Endodermal cell (in vitro differentiated cells): Measurements from ENCODE around the gene TOM1L2. TPM values are rescaled to one million over a fixed set of nuclear protein-coding genes. Genes with fewer than 3 reads are reported as not detected.

Experiments used
- DNase-seq: peaks from one replicate; pipeline ENCODE4 v3.0.0-alpha.2; 2017
- H3K27ac ChIP-seq: 2 replicates; pipeline ENCODE4 v1.5.1; 2013; ENCODE audit warnings: mild to moderate bottlenecking, low read depth, low read length, moderate library complexity
- H3K27me3 ChIP-seq: 2 replicates; pipeline ENCODE4 v1.6.1; 2013; ENCODE audit warnings: mild to moderate bottlenecking, low read length, moderate library complexity; ENCODE audit not compliant: insufficient read depth, control insufficient read depth, poor library complexity, severe bottlenecking
- H3K36me3 ChIP-seq: 2 replicates; pipeline ENCODE4 v1.7.0; 2013; ENCODE audit warnings: mild to moderate bottlenecking, low read length, moderate library complexity; ENCODE audit not compliant: control insufficient read depth, insufficient read depth
- H3K4me1 ChIP-seq: one replicate; pipeline ENCODE4 v1.7.0; 2013; ENCODE audit warnings: low read length; ENCODE audit not compliant: control insufficient read depth, insufficient read depth
- H3K4me3 ChIP-seq: 2 replicates; pipeline ENCODE4 v1.5.1; 2013; ENCODE audit warnings: mild to moderate bottlenecking, low read length, moderate library complexity
- H3K9ac ChIP-seq: 2 replicates; pipeline ENCODE4 v1.6.1; 2013; ENCODE audit warnings: mild to moderate bottlenecking, low read length, moderate library complexity; ENCODE audit not compliant: poor library complexity, severe bottlenecking; ENCODE audit errors: extremely low read depth
- H3K9me3 ChIP-seq: 2 replicates; pipeline ENCODE4 v1.6.1; 2013; ENCODE audit warnings: mild to moderate bottlenecking, low read length, moderate library complexity; ENCODE audit not compliant: control insufficient read depth
- H3K27ac Mint-ChIP-seq: 2 replicates; pipeline ENCODE4 v1.8.0; 2020; ENCODE audit warnings: mixed read lengths
- H3K27me3 Mint-ChIP-seq: 2 replicates; pipeline ENCODE4 v1.8.0; 2021; ENCODE audit warnings: mild to moderate bottlenecking, mixed read lengths; ENCODE audit not compliant: insufficient read depth
- H3K36me3 Mint-ChIP-seq: 2 replicates; pipeline ENCODE4 v1.8.0; 2020; ENCODE audit warnings: low read depth, mixed read lengths
- H3K4me1 Mint-ChIP-seq: 2 replicates; pipeline ENCODE4 v1.8.0; 2020; ENCODE audit warnings: mixed read lengths
- H3K4me3 Mint-ChIP-seq: 2 replicates; pipeline ENCODE4 v1.8.0; 2020; ENCODE audit warnings: mild to moderate bottlenecking, moderate library complexity, mixed read lengths
- H3K9me3 Mint-ChIP-seq: 2 replicates; pipeline ENCODE4 v1.8.0; 2020; ENCODE audit warnings: mild to moderate bottlenecking, mixed read lengths
- CTCF ChIP-seq: fragments of 200-600 bp; sonication (generic); conservative IDR thresholded peaks from 2 replicates; pipeline ENCODE4 v1.5.0; 2021; ENCODE audit warnings: antibody characterized with exemption, mild to moderate bottlenecking
- WGBS, 2 experiments: methylation state at CpG; one replicate each; pipeline versions ENCODE4 v1.1.5 to v1.1.7; 2013; ENCODE audit warnings: missing lambda C conversion rate in 2 of 2, mixed read lengths in 1 of 2; ENCODE audit not compliant: insufficient coverage in 1 of 2, insufficient read length in 1 of 2; 5-methylcytosine and 5-hydroxymethylcytosine counted together
- total RNA-seq, 2 donors: library from RNA; stranded (reverse); fragmentation: NEBNext Ultra II Directional in 1 of 2; extraction: Animal tissue kit (Norgen Biotek cat#: 25700) in 1 of 2; gene quantifications; 2 replicates in 1 of 2; 3 replicates in 1 of 2; pipeline ENCODE4 v1.2.1, GENCODE V29; 2021

Gene TOM1L2
- total RNA-seq, 2 donors from 2014 or later: 10.2 to 11.5 TPM

- H3K4me1 ChIP-seq: no peaks in the 10 kb centered on the region
- no peak overlapping the region for H3K4me3 ChIP-seq
- WGBS, 2 experiments: 88 to 91% methylated on average over 7 to 9 of the region's 9 CpGs
- no peak overlapping the region for H3K27ac ChIP-seq
- H3K36me3 Mint-ChIP-seq: peaks cover 5% of the 10 kb centered on the region
- no peak overlapping the region for H3K27ac Mint-ChIP-seq
- H3K4me3 Mint-ChIP-seq: no peak overlapping the region
- no peak for TF ChIP-seq CTCF
- no peaks in the 10 kb centered on the region for H3K27me3 ChIP-seq
- H3K9me3 ChIP-seq: no peaks in the 10 kb centered on the region
- no peaks in the 10 kb centered on the region for H3K36me3 ChIP-seq
- H3K4me1 Mint-ChIP-seq: peaks cover 16% of the 10 kb centered on the region
- H3K9ac ChIP-seq: no peak overlapping the region
- no peaks in the 10 kb centered on the region for H3K27me3 Mint-ChIP-seq
- no peaks in the 10 kb centered on the region for H3K9me3 Mint-ChIP-seq
- DNase-seq: peak; percentile 37
These were observed 67.8 kb downstream of the TOM1L2 start for GRCh38 chr17:17904166-17905035.

- no peak overlapping the region for H3K9ac ChIP-seq
- peak; percentile 30 for DNase-seq
- 94 to 95% methylated on average over 4 of the region's 4 CpGs for WGBS, 2 experiments
- Mint-ChIP-seq H3K27me3 (no peaks in the 10 kb centered on the region), H3K4me1 (peaks cover 16% of the 10 kb centered on the region), H3K36me3 (peaks cover 10% of the 10 kb centered on the region), H3K27ac (no peak overlapping the region), H3K4me3 (no peak overlapping the region), H3K9me3 (no peaks in the 10 kb centered on the region)
- H3K27ac ChIP-seq: no peak overlapping the region
- no peaks in the 10 kb centered on the region for H3K9me3 ChIP-seq
- peaks cover 9% of the 10 kb centered on the region for H3K36me3 ChIP-seq
- TF ChIP-seq CTCF: no peak
- H3K4me1 ChIP-seq: no peaks in the 10 kb centered on the region
- H3K4me3 ChIP-seq: no peak overlapping the region
- H3K27me3 ChIP-seq: no peaks in the 10 kb centered on the region
These were observed 69.3 kb downstream of the TOM1L2 start for GRCh38 chr17:17902877-17903276.

- no peaks in the 10 kb centered on the region for H3K27me3 ChIP-seq
- H3K36me3 Mint-ChIP-seq: peaks cover 12% of the 10 kb centered on the region
- H3K27ac ChIP-seq: no peak overlapping the region
- H3K4me3 Mint-ChIP-seq: no peak overlapping the region
- DNase-seq: peak; percentile 57
- peaks cover 15% of the 10 kb centered on the region for H3K4me1 Mint-ChIP-seq
- H3K36me3 ChIP-seq: peaks cover 9% of the 10 kb centered on the region
- WGBS, 2 experiments: 90 to 92% methylated on average over 2 to 3 of the region's 3 CpGs
- no peaks in the 10 kb centered on the region for H3K9me3 ChIP-seq
- H3K27ac Mint-ChIP-seq: no peak overlapping the region
- no peaks in the 10 kb centered on the region for H3K4me1 ChIP-seq
- no peak overlapping the region for H3K4me3 ChIP-seq
- H3K9me3 Mint-ChIP-seq: no peaks in the 10 kb centered on the region
- no peak overlapping the region for H3K9ac ChIP-seq
- peak; percentile 43 for TF ChIP-seq CTCF
- no peaks in the 10 kb centered on the region for H3K27me3 Mint-ChIP-seq
These were observed 69.8 kb downstream of the TOM1L2 start for GRCh38 chr17:17902376-17902775.
